Right cardiac atrium (tissue), 5 donors: ENCODE results near the gene NR1D1. TPM values are rescaled to one million over a fixed set of nuclear protein-coding genes. Genes with fewer than 3 reads are reported as not detected.

Experiments
- ATAC-seq, 2 donors: fragments of 200-7000 bp; cut with Tn5 transposase; one replicate each; pipeline versions ENCODE4 v1.8.0 to v1.9.1; 2020; ENCODE audit warnings: moderate library complexity in 2 of 2, mild to moderate bottlenecking in 1 of 2
- DNase-seq, 3 donors: peaks; one replicate each; pipeline ENCODE4 v3.0.0-alpha.2; 2020
- H3K27ac ChIP-seq: one replicate; pipeline ENCODE4 v1.5.1; 2013; ENCODE audit warnings: mild to moderate bottlenecking, low read length, control low read depth, moderate library complexity
- H3K27me3 ChIP-seq: one replicate; pipeline ENCODE4 v1.6.1; 2013; ENCODE audit not compliant: control insufficient read depth, insufficient read depth
- H3K4me1 ChIP-seq: one replicate; pipeline ENCODE4 v1.6.1; 2013; ENCODE audit warnings: low read length; ENCODE audit not compliant: control insufficient read depth, insufficient read depth
- H3K4me3 ChIP-seq: one replicate; pipeline ENCODE4 v1.5.1; 2013; ENCODE audit warnings: low read length, control low read depth
- H3K9me3 ChIP-seq: one replicate; pipeline ENCODE4 v1.6.1; 2013; ENCODE audit warnings: low read length; ENCODE audit not compliant: control insufficient read depth
- WGBS: extraction: QIAGEN DNeasy Blood & Tissue Kit; methylation state at CpG from one replicate; pipeline ENCODE4 v1.1.7; 2013; 5-methylcytosine and 5-hydroxymethylcytosine counted together
- intact Hi-C, 4 donors: fragments of 100-400 bp; cut with DNase I; formaldehyde crosslinking; loops; one replicate each; pipeline versions ENCODE4 v1.11.0 to v1.14.0; 2022 to 2023
- polyA plus RNA-seq: library from polyadenylated mRNA; stranded (reverse); fragments of 200-250 nt; gene quantifications from one replicate; pipeline ENCODE4 v1.2.3, GENCODE V29; 2013
- total RNA-seq, 4 donors: library from RNA; stranded (reverse); fragmentation: NEBNext Ultra II Directional; extraction: Animal tissue kit (Norgen Biotek cat#: 25700); gene quantifications; one replicate each; pipeline ENCODE4 v1.2.1, GENCODE V29; 2021
- donor health status: healthy with polysubstance abuse.
- donor health status: DM: no; HTN: yes; CAD: no.
- donor health status: DM: no; HTN: no; CAD: no.
- donor health status: DM: no; HTN: yes; CAD: no; lungs with severe emphysema.
- donor health status: DM: yes; HTN: yes; CAD: no.

Gene NR1D1
- total and polyA plus RNA-seq, 5 donors, result 10.2 to 25.1 (median 16.4) TPM

- intact Hi-C loops, result loop anchor here in 3 of 4 donors (2.0 to 10.0 kb wide), 4 partner anchors 24 to 72 kb away; partner anchors contain the start of genes CSF3 (in 1 of the 3) and THRA (in 1 of the 3)
- Histone ChIP-seq H3K4me1 (peaks cover 4% of the 10 kb centered on the region), H3K27ac (peak overlapping the region; percentile 43), H3K4me3 (no peak overlapping the region), H3K27me3 (no peaks in the 10 kb centered on the region), H3K9me3 (no peaks in the 10 kb centered on the region)
- ATAC-seq (peak in 1 of 2 donors; percentile 40), DNase-seq (peak in 2 of 3 donors; percentile 86 to 88)
- 48% methylated on average over 17 of the region's 17 CpGs for WGBS
Observed at GRCh38 chr17:40086150-40087044, 14.0 kb downstream of the NR1D1 start.

DNA sequence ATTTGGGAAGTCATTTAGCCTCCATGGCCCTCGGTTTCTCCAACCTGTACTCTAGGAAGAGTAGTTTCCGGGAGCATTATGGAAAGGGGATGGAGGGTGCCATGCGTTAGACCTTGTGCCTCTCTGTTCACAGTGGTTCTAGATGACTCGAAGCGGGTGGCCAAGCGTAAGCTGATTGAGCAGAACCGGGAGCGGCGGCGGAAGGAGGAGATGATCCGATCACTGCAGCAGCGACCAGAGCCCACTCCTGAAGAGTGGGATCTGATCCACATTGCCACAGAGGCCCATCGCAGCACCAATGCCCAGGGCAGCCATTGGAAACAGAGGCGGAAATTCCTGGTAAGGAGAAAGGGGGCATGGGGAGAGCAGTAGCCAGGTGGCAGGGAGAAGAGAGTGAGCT lies 15.9 kb downstream of the NR1D1 start:
- WGBS, result 94% methylated on average over 14 of the region's 14 CpGs
- Histone ChIP-seq H3K4me1 (no peaks in the 10 kb centered on the region), H3K27me3 (no peaks in the 10 kb centered on the region), H3K27ac (no peak overlapping the region), H3K9me3 (no peaks in the 10 kb centered on the region), H3K4me3 (no peak overlapping the region)
- no peak for ATAC-seq
- DNase-seq, result peak in 1 of 3 donors; percentile 46
- intact Hi-C loops, result loop anchor here in 2 of 4 donors (10.0 kb wide), 2 partner anchors 60 to 70 kb away; partner anchors contain the start of gene CSF3 (in 1 of the 2)

DNA sequence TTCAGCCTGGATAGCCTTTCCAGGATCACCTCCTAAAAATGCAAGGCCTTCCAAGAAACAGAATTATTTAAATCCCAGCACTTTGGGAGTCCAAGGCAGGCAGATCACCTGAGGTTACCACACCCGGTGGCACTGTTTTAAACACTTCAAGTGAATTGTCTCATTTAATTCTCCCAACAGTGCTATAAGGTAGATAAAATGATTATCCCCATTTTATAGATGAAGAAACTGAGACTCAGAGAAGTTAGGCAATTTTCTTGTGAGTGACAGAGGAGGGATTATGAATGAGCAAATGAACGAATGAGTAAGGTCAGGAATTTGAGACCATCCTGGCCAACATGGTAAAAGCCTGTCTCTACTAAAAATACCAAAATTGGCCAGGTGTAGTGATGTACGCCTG lies 20.8 kb downstream of the NR1D1 start:
- no peak overlapping the region for H3K27ac ChIP-seq
- DNase-seq, result no peak
- H3K4me1 ChIP-seq, result peaks cover 20% of the 10 kb centered on the region
- no peak overlapping the region for H3K4me3 ChIP-seq
- no peak for ATAC-seq
- intact Hi-C loops, result no loop called here
- no peaks in the 10 kb centered on the region for H3K9me3 ChIP-seq
- H3K27me3 ChIP-seq, result no peaks in the 10 kb centered on the region
- WGBS, result 94% methylated on average over 3 of the region's 3 CpGs

- peaks cover 40% of the 10 kb centered on the region for H3K4me1 ChIP-seq
- intact Hi-C loops, result no loop called here
Observed at GRCh38 chr17:40076591-40076990, 23.8 kb downstream of the NR1D1 start.

DNA sequence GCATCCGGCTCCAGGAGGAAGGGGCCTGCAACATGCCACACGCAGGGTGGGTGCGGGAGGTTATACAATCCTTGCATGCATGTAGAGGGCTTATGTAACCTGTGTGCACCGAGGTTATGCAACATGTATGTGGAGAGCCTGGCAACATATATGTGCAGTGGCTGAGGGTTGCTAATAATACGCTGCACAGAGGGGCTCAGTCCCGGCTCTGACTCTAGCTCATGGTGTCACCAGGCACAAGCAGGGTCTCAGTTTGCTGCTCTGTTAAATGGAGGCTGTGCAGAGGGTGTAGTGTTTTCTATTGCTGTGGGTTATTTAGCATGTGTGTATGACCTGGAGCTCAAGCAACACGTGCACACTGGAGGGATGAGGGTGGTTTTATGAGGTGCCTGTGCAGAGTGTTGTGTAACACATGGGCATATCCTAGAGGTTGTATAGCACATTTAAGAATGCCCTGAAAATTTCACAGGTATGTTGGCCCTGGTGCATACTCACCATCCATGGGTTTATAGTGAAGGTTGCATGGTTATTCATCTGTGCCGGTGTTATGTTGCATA lies 24.4 kb downstream of the NR1D1 start:
- ATAC-seq (no peak), DNase-seq (no peak)
- Histone ChIP-seq H3K27me3 (no peaks in the 10 kb centered on the region), H3K4me1 (peaks cover 44% of the 10 kb centered on the region), H3K4me3 (no peak overlapping the region), H3K9me3 (no peaks in the 10 kb centered on the region), H3K27ac (peak overlapping the region; percentile 82)
- 25% methylated on average over 8 of the region's 8 CpGs for WGBS
- intact Hi-C loops, result no loop called here

More at GRCh38 chr17:40076591-40076990, 23.8 kb downstream of the NR1D1 start:
- H3K4me3 ChIP-seq, result no peak overlapping the region
- H3K9me3 ChIP-seq, result no peaks in the 10 kb centered on the region
- ATAC-seq (no peak), DNase-seq (no peak)
- H3K27ac ChIP-seq, result peak overlapping the region; percentile 37
- no peaks in the 10 kb centered on the region for H3K27me3 ChIP-seq
- 52% methylated on average over 7 of the region's 7 CpGs for WGBS

- peak overlapping the region; percentile 82 for H3K27ac ChIP-seq
- peak; percentile 66 to 76 for ATAC-seq
- intact Hi-C loops, result no loop called here
- peaks cover 51% of the 10 kb centered on the region for H3K4me1 ChIP-seq
- no peak overlapping the region for H3K4me3 ChIP-seq
- H3K9me3 ChIP-seq, result no peaks in the 10 kb centered on the region
- peak; percentile 85 to 94 (median 91) for DNase-seq
- 4% methylated on average over 11 of the region's 11 CpGs for WGBS
- no peaks in the 10 kb centered on the region for H3K27me3 ChIP-seq
Observed at GRCh38 chr17:40075201-40075941, 25.0 kb downstream of the NR1D1 start.

GRCh38 chr17:40074871-40075200 lies 25.6 kb downstream of the NR1D1 start:
- ATAC-seq (peak; percentile 15 to 36), DNase-seq (no peak)
- Histone ChIP-seq H3K27me3 (no peaks in the 10 kb centered on the region), H3K4me1 (peaks cover 56% of the 10 kb centered on the region), H3K9me3 (no peaks in the 10 kb centered on the region), H3K4me3 (no peak overlapping the region), H3K27ac (peak overlapping the region; percentile 71)
- intact Hi-C loops, result no loop called here
- WGBS, result 38% methylated on average over 6 of the region's 6 CpGs

- no peak overlapping the region for H3K4me3 ChIP-seq
- DNase-seq (peak in 1 of 3 donors; percentile 64), ATAC-seq (no peak)
- H3K4me1 ChIP-seq, result peaks cover 61% of the 10 kb centered on the region
- peak overlapping the region; percentile 71 for H3K27ac ChIP-seq
- WGBS, result 81% methylated on average over 8 of the region's 8 CpGs
- H3K9me3 ChIP-seq, result no peaks in the 10 kb centered on the region
- intact Hi-C loops, result no loop called here
- no peaks in the 10 kb centered on the region for H3K27me3 ChIP-seq
Observed at GRCh38 chr17:40074175-40074512, 26.2 kb downstream of the NR1D1 start.

DNA sequence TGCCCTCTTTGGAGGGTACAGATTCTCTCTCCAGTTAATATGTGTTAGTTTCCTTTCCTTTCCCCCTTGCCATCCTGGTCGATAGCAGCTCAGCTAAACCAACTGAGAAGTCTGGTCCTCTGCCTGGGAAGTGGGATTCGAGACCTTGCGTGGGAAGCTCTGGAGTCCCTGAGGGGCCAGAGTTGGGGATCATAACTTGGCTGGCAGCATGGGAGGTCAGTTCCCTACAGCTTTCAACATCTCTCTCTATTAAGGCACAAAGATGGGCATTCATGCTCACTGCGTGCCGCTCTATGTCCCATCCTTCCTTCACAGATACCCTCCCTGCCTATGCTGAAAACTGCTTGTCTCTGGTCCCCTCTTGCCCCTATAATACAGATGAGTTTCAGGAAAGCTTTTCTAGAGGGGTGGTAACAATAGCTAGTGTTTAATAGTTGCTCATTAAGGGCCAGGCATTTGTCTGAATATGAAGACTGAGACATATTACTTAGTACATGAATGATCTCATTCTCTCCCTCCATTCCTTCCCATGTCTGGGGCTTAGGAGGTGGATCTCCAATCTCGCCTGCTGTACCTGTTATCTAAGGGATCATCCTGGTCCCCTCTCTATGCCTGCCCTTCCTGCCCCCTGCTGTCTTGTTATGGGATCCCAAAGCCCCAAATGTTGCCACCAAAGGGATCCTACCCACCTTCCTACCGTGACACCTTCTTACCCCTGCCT lies 26.8 kb downstream of the NR1D1 start:
- WGBS, result 61% methylated on average over 7 of the region's 7 CpGs
- H3K9me3 ChIP-seq, result no peaks in the 10 kb centered on the region
- ATAC-seq, result no peak
- DNase-seq, result peak in 1 of 3 donors; percentile 40
- H3K4me1 ChIP-seq, result peaks cover 62% of the 10 kb centered on the region
- peak overlapping the region; percentile 76 for H3K27ac ChIP-seq
- intact Hi-C loops, result no loop called here
- no peak overlapping the region for H3K4me3 ChIP-seq
- H3K27me3 ChIP-seq, result no peaks in the 10 kb centered on the region

- Histone ChIP-seq H3K4me1 (peaks cover 69% of the 10 kb centered on the region), H3K9me3 (no peaks in the 10 kb centered on the region), H3K27me3 (no peaks in the 10 kb centered on the region), H3K27ac (peak overlapping the region; percentile 76), H3K4me3 (no peak overlapping the region)
- WGBS, result 26% methylated on average over 8 of the region's 8 CpGs
- ATAC-seq (peak; percentile 3 to 4), DNase-seq (peak in 1 of 3 donors; percentile 78)
- intact Hi-C loops, result no loop called here
Observed at GRCh38 chr17:40072735-40073346, 27.5 kb downstream of the NR1D1 start.
